ENCODE measurements around the gene SPPL2C. TPM values are rescaled to one million over a fixed set of nuclear protein-coding genes. Genes with fewer than 3 reads are reported as not detected.

Gene SPPL2C
- total RNA-seq, 2 experiments from 2014 or later, result not detected

GRCh38 chr17:45836047-45837044 lies 8.3 kb upstream of the SPPL2C start:
- DNase-seq (no peak), ATAC-seq (no peak)
- no peaks in the 10 kb centered on the region for H3K36me3 Mint-ChIP-seq
- H3K4me3 Mint-ChIP-seq, result no peak overlapping the region
- H3K9me3 Mint-ChIP-seq (ENCODE audit: low read depth), result no peaks in the 10 kb centered on the region
- H3K27me3 Mint-ChIP-seq, result no peaks in the 10 kb centered on the region
- no peaks in the 10 kb centered on the region for H3K4me1 Mint-ChIP-seq
- H3K27ac Mint-ChIP-seq, result no peak overlapping the region
- CTCF ChIA-PET, result interaction anchor here (7.1 kb wide), 1 partner anchor 196 kb away, joined by 37 read pairs; no protein-coding TSS in a partner anchor

DNA sequence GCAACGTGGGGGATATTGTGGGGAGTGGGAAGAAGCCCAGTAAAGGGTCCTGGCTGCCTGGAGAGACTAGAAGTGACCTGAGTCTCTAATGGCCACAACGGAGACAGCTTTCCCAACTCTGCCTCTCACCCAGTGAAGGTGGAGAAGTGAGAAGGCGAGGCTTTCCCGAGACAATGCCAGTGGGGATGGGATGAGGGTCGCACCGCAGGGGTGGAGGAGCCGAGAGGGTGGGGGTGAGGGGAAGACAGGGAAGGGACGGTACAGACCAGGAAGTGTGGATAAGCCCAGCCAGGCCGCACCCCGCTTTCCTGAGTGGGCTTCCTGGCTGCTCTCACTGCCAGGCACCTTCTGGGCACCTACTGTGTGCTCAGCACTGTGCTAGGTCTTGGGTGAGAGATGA lies 7.5 kb upstream of the SPPL2C start:
- Mint-ChIP-seq H3K4me3 (no peak overlapping the region), H3K27ac (no peak overlapping the region), H3K27me3 (no peaks in the 10 kb centered on the region), H3K36me3 (no peaks in the 10 kb centered on the region), H3K9me3 (ENCODE audit: low read depth) (no peaks in the 10 kb centered on the region), H3K4me1 (no peaks in the 10 kb centered on the region)
- ATAC-seq (no peak), DNase-seq (no peak)
- CTCF ChIA-PET, result interaction anchor here (1.0 to 7.1 kb wide), 2 partner anchors 12 to 196 kb away, joined by 3 to 37 read pairs; no protein-coding TSS in a partner anchor

- CTCF ChIA-PET, result interaction anchor here (1.0 to 7.1 kb wide), 2 partner anchors 12 to 197 kb away, joined by 3 to 37 read pairs; no protein-coding TSS in a partner anchor
- Mint-ChIP-seq H3K36me3 (no peaks in the 10 kb centered on the region), H3K27me3 (no peaks in the 10 kb centered on the region), H3K4me1 (no peaks in the 10 kb centered on the region), H3K27ac (no peak overlapping the region), H3K4me3 (no peak overlapping the region), H3K9me3 (ENCODE audit: low read depth) (no peaks in the 10 kb centered on the region)
- no peak for DNase-seq
- ATAC-seq, result no peak
Observed at GRCh38 chr17:45837603-45838002, 7.1 kb upstream of the SPPL2C start.

DNA sequence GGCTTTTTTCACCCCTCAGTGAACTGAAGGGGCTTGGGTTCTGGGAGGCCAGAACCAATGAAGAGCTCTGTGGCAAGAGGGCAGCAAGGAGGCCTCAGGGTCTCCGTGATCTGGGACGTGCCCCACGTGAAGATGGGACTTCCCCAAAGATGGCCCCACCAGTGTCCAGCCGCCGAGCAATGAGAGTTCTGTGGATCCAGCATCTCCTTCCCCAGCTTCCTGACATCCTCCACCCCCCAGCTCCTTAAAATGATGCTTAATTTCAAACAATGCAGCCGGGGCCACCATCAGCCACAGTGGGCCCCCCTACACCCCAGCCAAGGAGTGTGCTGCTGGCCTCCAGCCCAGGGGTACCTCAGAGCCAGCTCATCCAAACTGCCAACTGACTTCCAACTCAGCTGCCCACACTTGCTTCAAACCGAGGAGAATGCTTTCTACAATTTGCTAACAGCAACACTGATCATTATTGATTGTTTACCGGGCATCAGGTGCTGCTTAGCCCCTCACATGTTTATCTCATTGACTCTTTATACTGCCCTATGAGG lies 5.9 kb upstream of the SPPL2C start:
- H3K27ac Mint-ChIP-seq, result no peak overlapping the region
- no peak for ATAC-seq
- no peak for DNase-seq
- H3K27me3 Mint-ChIP-seq, result no peaks in the 10 kb centered on the region
- H3K4me1 Mint-ChIP-seq, result no peaks in the 10 kb centered on the region
- H3K4me3 Mint-ChIP-seq, result no peak overlapping the region
- CTCF ChIA-PET, result interaction anchor here (0.8 to 7.1 kb wide), 4 partner anchors 13 to 198 kb away, joined by 3 to 37 read pairs (median 4); no protein-coding TSS in a partner anchor
- no peaks in the 10 kb centered on the region for H3K36me3 Mint-ChIP-seq
- H3K9me3 Mint-ChIP-seq (ENCODE audit: low read depth), result no peaks in the 10 kb centered on the region

DNA sequence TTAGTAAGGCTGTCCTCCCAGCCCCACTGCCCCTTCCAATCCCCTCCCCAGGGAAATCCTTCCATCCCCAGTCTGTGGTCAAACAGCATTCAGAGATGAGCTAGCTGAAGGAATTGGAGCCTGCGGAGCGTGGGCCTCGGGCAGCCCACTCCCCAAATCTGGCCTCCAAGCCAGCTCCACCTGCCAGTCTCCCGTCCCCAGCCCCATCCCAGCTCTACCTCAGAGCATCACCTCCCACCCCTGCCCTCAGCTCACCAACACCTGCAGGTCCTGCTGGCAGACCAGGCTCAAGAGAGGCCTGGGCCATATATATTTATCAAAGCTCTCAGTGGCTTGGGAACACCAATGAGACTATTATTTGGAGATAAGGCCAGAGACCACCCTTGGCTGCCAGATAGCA lies 5.2 kb upstream of the SPPL2C start:
- H3K36me3 Mint-ChIP-seq, result no peaks in the 10 kb centered on the region
- DNase-seq (no peak), ATAC-seq (no peak)
- H3K9me3 Mint-ChIP-seq (ENCODE audit: low read depth), result no peaks in the 10 kb centered on the region
- CTCF ChIA-PET, result interaction anchor here (0.8 to 7.1 kb wide), 3 partner anchors 12 to 199 kb away, joined by 3 to 37 read pairs (median 3); no protein-coding TSS in a partner anchor
- no peak overlapping the region for H3K27ac Mint-ChIP-seq
- no peak overlapping the region for H3K4me3 Mint-ChIP-seq
- no peaks in the 10 kb centered on the region for H3K27me3 Mint-ChIP-seq
- no peaks in the 10 kb centered on the region for H3K4me1 Mint-ChIP-seq

DNA sequence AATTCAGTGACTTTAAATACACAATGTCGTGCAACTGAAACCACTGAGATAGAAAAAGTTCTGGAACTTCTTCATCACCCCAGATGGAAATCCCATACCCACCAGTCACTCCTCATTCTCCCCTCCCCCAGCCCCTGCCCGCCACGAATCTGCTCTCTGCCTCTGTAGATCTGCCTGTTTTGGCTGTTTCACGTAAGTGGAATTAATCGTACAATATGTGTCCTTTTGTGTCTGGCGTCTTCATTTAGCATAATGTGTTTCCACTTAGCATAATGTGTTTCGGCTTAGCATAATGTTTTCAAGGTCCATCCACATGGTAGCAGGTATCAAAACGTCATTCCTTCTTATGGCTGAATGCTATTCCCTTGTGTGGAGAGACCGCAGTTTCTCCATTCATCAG lies 3.5 kb upstream of the SPPL2C start:
- Mint-ChIP-seq H3K9me3 (ENCODE audit: low read depth) (no peaks in the 10 kb centered on the region), H3K4me1 (no peaks in the 10 kb centered on the region), H3K4me3 (no peak overlapping the region), H3K27ac (no peak overlapping the region), H3K36me3 (no peaks in the 10 kb centered on the region), H3K27me3 (no peaks in the 10 kb centered on the region)
- DNase-seq, result no peak
- CTCF ChIA-PET, result no interaction called here
- no peak for ATAC-seq

DNA sequence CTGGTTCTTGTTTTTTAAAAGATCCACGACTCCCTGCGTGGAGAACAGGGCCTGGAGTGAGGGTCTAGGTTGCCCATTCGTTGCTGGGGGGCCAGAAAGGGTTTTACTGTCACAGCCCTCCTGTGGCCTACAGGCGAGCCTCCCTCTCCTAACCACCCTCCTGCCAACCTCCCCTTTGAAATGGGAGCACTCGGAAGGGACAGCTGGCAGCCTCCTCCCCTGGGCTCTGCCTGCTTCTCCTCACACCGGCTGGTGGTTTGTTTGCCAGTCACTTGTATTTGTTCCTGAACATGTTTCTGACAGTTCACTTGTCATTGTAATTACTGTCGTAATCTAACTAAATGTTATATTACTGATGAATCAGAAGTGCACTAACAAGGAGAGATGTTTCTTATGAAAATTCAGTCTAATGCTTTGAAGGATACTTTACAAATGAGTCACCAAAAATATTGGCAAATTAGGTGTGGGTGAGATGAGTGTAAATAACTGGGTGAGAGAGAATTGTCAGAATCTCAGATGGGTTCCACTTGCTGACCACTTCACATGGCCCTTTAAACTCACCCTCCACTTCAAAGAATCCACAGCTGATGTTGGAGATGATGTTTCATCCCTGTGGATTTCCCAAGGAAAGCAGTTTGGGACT lies 2.7 kb upstream of the SPPL2C start:
- Mint-ChIP-seq H3K4me1 (no peaks in the 10 kb centered on the region), H3K36me3 (no peaks in the 10 kb centered on the region), H3K9me3 (ENCODE audit: low read depth) (no peaks in the 10 kb centered on the region), H3K4me3 (no peak overlapping the region), H3K27ac (no peak overlapping the region), H3K27me3 (no peaks in the 10 kb centered on the region)
- no peak for DNase-seq
- ATAC-seq, result no peak
- CTCF ChIA-PET, result interaction anchor here (1.2 kb wide), 1 partner anchor 10 kb away, joined by 4 read pairs; no protein-coding TSS in a partner anchor

- H3K27me3 Mint-ChIP-seq, result no peaks in the 10 kb centered on the region
- no peak overlapping the region for H3K27ac Mint-ChIP-seq
- DNase-seq (no peak), ATAC-seq (no peak)
- H3K4me3 Mint-ChIP-seq, result no peak overlapping the region
- no peaks in the 10 kb centered on the region for H3K4me1 Mint-ChIP-seq
- no peaks in the 10 kb centered on the region for H3K36me3 Mint-ChIP-seq
- no peaks in the 10 kb centered on the region for H3K9me3 Mint-ChIP-seq (ENCODE audit: low read depth)
- CTCF ChIA-PET, result interaction anchor here (1.1 kb wide), 1 partner anchor 9 kb away, joined by 3 read pairs; no protein-coding TSS in a partner anchor
Observed at GRCh38 chr17:45843722-45844121, 959 bp upstream of the SPPL2C start.

DNA sequence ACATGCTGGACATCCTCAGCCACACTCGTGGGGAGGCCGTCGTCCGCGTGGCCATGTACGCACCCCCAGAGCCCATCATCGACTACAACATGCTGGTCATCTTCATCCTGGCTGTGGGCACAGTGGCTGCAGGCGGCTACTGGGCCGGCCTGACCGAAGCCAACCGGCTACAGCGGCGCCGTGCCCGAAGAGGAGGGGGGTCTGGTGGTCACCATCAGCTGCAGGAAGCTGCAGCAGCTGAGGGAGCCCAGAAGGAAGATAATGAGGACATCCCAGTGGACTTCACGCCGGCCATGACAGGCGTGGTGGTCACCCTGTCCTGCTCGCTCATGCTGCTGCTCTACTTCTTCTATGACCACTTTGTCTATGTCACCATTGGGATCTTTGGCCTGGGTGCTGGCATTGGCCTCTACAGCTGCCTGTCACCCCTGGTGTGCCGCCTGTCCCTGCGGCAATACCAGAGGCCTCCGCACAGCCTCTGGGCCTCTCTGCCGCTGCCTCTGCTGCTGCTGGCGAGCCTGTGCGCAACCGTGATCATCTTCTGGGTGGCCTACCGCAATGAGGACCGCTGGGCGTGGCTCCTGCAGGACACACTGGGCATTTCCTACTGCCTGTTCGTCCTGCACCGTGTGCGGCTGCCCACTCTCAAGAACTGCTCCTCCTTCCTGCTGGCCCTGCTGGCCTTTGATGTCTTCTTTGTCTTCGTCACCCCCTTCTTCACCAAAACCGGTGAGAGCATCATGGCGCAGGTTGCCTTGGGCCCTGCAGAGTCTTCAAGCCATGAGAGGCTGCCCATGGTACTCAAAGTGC lies 900 bp downstream of the SPPL2C start:
- H3K4me1 Mint-ChIP-seq, result no peaks in the 10 kb centered on the region
- DNase-seq (no peak), ATAC-seq (no peak)
- no peak overlapping the region for H3K4me3 Mint-ChIP-seq
- H3K27ac Mint-ChIP-seq, result no peak overlapping the region
- no peaks in the 10 kb centered on the region for H3K36me3 Mint-ChIP-seq
- CTCF ChIA-PET, result no interaction called here
- no peaks in the 10 kb centered on the region for H3K9me3 Mint-ChIP-seq (ENCODE audit: low read depth)
- peaks cover 2% of the 10 kb centered on the region for H3K27me3 Mint-ChIP-seq

DNA sequence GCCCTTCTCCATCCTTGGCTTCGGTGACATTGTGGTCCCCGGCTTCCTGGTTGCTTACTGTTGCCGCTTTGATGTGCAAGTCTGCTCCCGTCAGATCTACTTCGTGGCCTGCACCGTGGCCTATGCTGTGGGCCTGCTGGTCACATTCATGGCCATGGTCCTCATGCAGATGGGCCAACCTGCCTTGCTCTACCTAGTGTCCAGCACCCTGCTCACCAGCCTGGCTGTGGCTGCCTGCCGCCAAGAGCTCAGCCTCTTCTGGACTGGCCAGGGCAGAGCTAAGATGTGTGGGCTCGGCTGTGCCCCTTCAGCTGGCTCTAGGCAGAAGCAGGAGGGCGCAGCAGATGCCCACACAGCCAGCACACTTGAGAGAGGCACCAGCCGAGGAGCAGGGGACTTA lies 1.5 kb downstream of the SPPL2C start:
- ATAC-seq, result no peak
- Mint-ChIP-seq H3K27me3 (peaks cover 7% of the 10 kb centered on the region), H3K4me3 (no peak overlapping the region), H3K9me3 (ENCODE audit: low read depth) (no peaks in the 10 kb centered on the region), H3K27ac (no peak overlapping the region), H3K36me3 (no peaks in the 10 kb centered on the region), H3K4me1 (no peaks in the 10 kb centered on the region)
- no peak for DNase-seq
- CTCF ChIA-PET, result no interaction called here

DNA sequence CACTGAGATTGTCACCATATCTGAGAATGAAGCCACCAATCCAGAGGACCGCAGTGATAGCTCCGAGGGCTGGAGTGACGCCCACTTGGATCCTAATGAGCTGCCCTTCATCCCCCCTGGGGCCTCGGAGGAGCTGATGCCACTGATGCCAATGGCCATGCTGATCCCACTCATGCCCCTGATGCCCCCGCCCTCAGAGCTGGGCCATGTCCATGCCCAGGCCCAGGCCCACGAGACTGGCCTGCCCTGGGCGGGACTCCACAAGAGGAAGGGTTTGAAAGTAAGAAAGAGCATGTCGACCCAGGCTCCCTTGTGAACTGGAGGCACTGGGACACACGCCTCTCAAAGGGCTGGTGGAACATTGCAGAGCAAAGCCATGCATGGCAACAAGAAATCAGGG lies 2.0 kb downstream of the SPPL2C start:
- no peak for ATAC-seq
- DNase-seq, result no peak
- Mint-ChIP-seq H3K27me3 (peaks cover 8% of the 10 kb centered on the region), H3K36me3 (no peaks in the 10 kb centered on the region), H3K4me1 (no peaks in the 10 kb centered on the region), H3K4me3 (no peak overlapping the region), H3K9me3 (ENCODE audit: low read depth) (no peaks in the 10 kb centered on the region), H3K27ac (no peak overlapping the region)
- CTCF ChIA-PET, result no interaction called here

- no peaks in the 10 kb centered on the region for H3K4me1 Mint-ChIP-seq
- H3K27me3 Mint-ChIP-seq, result peaks cover 13% of the 10 kb centered on the region
- no peak overlapping the region for H3K27ac Mint-ChIP-seq
- CTCF ChIA-PET, result no interaction called here
- H3K9me3 Mint-ChIP-seq (ENCODE audit: low read depth), result no peaks in the 10 kb centered on the region
- no peak overlapping the region for H3K4me3 Mint-ChIP-seq
- no peaks in the 10 kb centered on the region for H3K36me3 Mint-ChIP-seq
- ATAC-seq (no peak), DNase-seq (no peak)
Observed at GRCh38 chr17:45847101-45847500, 2.4 kb downstream of the SPPL2C start.

DNA sequence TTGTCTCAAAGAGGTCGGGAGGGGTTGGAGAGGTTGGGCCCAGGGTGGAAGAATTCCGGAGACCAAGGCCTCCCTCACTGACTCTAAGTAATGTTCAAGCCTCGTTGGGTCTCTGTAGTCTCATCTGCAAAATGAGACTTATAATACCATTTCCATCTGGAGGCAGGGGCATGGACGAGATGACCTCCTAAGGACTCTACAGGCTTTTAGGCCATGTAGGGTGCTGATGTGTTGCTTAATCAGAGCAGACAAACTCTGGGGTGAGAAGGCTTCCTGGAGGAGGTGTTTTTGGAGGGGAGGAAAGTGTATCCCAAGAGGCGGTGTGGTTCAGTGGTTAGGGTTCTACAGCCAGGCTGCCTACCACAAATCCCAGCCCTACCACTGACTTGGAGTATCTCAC lies 3.1 kb downstream of the SPPL2C start:
- Mint-ChIP-seq H3K9me3 (ENCODE audit: low read depth) (no peaks in the 10 kb centered on the region), H3K27me3 (peaks cover 19% of the 10 kb centered on the region), H3K36me3 (no peaks in the 10 kb centered on the region), H3K27ac (no peak overlapping the region), H3K4me3 (no peak overlapping the region), H3K4me1 (peaks cover 3% of the 10 kb centered on the region)
- no peak for DNase-seq
- CTCF ChIA-PET, result no interaction called here
- no peak for ATAC-seq

Data from activated CD8-positive, alpha-beta memory T cell treated with anti-CD3 and anti-CD28 coated beads, Interleukin-2, amount 10 ng/mL, durations not matched to agents 7 days and 5 days (primary cell).